ENCODE data around the gene EDIL3. TPM values are rescaled to one million over a fixed set of nuclear protein-coding genes. Genes with fewer than 3 reads are reported as not detected.

The EDIL3 gene
- total RNA-seq, 1 donor from 2014 or later, result 14.4 TPM

- ATAC-seq (no peak), DNase-seq (no peak)
- intact Hi-C loops (cut with micrococcal nuclease), result no loop called here
Measured at GRCh38 chr5:84017523-84018172, 367.0 kb downstream of the EDIL3 start.

- intact Hi-C loops (cut with micrococcal nuclease), result no loop called here
- ATAC-seq, result no peak
- no peak for DNase-seq
Measured at GRCh38 chr5:84016085-84016484, 368.6 kb downstream of the EDIL3 start.

GRCh38 chr5:84014966-84015365, 369.7 kb downstream of the EDIL3 start:
- DNase-seq, result no peak
- no peak for ATAC-seq
- intact Hi-C loops (cut with micrococcal nuclease), result no loop called here

GRCh38 chr5:83993803-83994202, 390.9 kb downstream of the EDIL3 start:
- no peak for ATAC-seq
- no peak for DNase-seq
- intact Hi-C loops (cut with micrococcal nuclease), result no loop called here

GRCh38 chr5:83991566-83992224, 393.0 kb downstream of the EDIL3 start:
- intact Hi-C loops (cut with micrococcal nuclease), result no loop called here
- DNase-seq, result no peak
- no peak for ATAC-seq

DNA sequence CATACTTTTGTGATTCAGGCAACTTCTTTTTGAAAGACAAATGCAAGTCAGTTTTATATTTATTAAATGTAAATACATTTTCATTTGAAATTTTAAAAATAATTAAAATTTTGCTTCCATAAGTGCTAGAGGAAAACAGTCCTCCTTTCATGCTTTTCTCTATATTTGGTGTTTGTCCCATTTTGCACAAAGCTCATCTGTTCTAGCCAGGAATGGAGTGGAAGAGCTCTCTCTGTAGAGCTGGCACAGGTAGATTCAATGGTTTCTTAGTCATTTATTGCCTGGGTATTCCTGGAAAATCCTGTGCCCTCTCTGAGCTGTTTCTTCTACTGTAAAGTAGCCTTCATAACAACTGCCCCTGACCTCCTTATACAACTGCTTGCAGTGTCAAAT, 396.4 kb downstream of the EDIL3 start:
- intact Hi-C loops (cut with micrococcal nuclease), result no loop called here
- no peak for DNase-seq

DNA sequence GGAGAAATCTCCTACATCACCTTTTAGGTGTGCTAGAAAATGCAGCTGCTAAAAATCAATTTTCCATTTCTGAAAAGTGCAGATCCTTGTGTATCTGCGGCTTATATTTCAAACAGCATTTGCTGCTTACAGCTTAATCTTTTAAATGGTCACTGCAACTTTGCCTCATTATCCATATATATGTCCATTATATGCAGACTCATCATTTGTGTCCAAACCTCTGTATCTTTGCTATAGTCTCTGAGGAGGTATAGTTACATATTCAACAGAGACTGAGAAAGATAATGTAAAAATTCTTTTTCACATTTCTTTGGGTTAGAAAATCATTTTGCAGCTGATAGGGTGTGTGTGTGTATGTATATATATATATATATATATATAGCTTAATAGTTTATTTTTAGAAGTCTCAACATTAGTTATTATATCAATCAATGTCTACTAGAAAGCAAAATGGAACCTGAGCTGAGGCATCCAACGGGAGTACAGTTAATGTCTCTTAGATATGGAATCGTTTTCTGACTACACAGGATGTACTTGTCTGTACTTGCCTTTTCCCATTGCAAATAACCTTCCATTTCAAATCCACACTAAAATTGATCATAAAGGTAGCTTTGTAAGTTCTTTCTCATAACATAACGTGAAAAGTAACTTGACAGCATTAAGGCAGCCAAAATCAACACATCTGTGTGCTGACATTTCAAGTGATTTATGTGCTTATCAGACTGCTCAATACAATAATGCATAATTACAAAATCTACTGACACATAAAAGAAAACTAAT, 397.0 kb downstream of the EDIL3 start:
- intact Hi-C loops (cut with micrococcal nuclease), result no loop called here
- ATAC-seq (no peak), DNase-seq (no peak)

More for the DNA sequence above, 396.4 kb downstream of the EDIL3 start:
- no peak for ATAC-seq

DNA sequence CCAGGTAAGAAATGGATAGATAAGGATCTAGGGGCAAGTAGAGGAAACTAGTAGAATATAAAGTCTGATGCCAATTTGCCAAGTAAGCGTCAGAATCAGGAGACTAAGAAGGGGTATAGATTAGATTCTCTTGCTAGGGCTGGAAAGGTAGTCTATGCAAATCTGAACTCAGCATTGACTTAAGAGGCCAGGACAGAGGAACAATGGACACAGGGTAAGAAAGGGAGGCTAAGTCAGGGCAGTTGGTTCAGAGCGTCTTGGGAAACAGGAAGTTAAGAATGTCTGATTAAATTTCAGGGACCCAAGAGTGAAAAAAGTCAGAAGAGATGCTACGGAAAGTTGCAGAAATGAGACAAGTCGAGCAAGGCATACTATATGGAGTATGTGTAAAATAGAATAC, 400.8 kb downstream of the EDIL3 start:
- ATAC-seq (no peak), DNase-seq (no peak)
- intact Hi-C loops (cut with micrococcal nuclease), result no loop called here

- intact Hi-C loops (cut with micrococcal nuclease), result no loop called here
- DNase-seq (no peak), ATAC-seq (no peak)
Measured at GRCh38 chr5:83973925-83974815, 410.5 kb downstream of the EDIL3 start.

GRCh38 chr5:83972909-83973308, 411.8 kb downstream of the EDIL3 start:
- no peak for DNase-seq
- ATAC-seq, result no peak
- intact Hi-C loops (cut with micrococcal nuclease), result no loop called here

- DNase-seq (no peak), ATAC-seq (no peak)
- intact Hi-C loops (cut with micrococcal nuclease), result no loop called here
Measured at GRCh38 chr5:83972236-83972635, 412.4 kb downstream of the EDIL3 start.

DNA sequence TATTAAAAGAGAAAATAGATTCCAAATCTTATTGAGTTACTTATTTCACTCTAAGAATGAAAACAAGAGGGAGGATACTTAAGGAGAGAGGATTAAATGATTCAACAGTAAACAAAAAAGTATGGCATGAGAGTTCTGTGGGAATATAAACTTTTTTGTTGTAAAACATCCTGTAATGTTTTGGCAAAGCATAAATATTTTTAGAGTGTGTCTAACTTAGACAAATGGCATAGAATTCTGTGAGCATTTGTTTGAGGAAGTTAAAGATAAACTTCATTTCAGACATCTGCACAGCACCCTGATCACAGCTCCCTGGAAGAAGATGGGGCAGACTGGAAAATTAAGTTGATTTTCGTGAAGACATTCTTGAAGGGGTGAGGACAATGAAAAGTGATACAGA, 417.3 kb downstream of the EDIL3 start:
- ATAC-seq (no peak), DNase-seq (no peak)
- intact Hi-C loops (cut with micrococcal nuclease), result no loop called here

DNA sequence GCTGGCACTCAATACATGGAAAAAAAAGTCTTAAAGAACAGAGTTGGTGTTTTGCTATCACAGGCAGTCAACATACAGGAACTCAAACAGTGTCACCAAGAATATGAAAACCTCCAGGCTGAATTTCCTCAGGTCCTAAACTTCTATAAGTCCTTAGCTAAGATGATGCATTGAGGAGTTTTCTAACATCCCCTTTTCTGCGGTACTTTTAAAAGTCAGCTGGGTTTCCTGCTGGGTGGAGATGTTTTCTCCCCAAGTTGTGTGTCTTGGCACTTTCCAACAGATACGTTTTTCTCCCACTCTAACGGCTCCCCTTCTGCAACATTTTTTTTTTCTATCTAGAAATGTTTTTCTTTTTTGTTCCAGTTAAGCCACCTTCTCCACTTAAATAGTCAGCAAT, 419.2 kb downstream of the EDIL3 start:
- intact Hi-C loops (cut with micrococcal nuclease), result no loop called here
- DNase-seq, result no peak

GRCh38 chr5:83964271-83964670, 420.4 kb downstream of the EDIL3 start:
- intact Hi-C loops (cut with micrococcal nuclease), result no loop called here
- ATAC-seq (no peak), DNase-seq (no peak)

More for the DNA sequence above, 419.2 kb downstream of the EDIL3 start:
- ATAC-seq, result no peak

DNA sequence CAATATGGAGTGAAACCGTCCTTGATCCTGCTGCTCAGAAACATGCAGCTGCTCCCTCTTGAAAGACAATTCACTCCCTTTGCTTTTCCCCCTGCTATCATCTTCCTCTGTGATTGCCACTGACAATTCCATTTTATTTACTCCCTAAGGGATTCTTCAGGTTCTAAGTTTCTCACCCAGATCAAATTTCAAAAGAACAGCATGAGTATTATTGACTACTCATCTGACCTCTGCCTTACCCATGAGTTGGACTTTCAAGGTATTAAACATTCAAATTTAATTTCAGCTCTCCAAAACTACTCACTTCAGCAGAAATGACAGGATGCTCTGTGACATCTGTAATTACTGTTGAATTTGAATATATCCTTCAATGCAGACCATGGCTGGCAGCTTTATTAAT, 427.5 kb downstream of the EDIL3 start:
- DNase-seq, result no peak
- ATAC-seq, result no peak
- intact Hi-C loops (cut with micrococcal nuclease), result no loop called here

DNA sequence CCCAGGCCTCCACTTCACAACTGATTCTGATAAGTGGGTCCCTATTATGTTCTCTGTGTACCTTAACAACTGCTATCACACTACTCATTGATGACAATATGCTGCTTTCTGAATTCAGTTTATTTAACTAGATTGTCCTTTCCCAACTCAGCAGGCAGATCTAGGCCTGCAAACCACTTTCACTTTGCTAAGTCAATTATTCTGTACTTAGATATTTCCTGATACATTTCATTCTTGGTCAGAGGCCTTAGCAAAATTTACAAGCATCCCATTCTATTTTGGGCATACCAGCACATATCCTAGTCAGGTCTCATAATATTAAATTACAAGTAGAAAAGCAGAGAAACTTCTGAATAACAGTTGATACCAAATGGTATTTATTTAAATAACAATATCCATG, 428.3 kb downstream of the EDIL3 start:
- intact Hi-C loops (cut with micrococcal nuclease), result no loop called here
- ATAC-seq (no peak), DNase-seq (no peak)

- intact Hi-C loops (cut with micrococcal nuclease), result no loop called here
- no peak for ATAC-seq
- DNase-seq, result no peak
Measured at GRCh38 chr5:83955916-83956315, 428.8 kb downstream of the EDIL3 start.

DNA sequence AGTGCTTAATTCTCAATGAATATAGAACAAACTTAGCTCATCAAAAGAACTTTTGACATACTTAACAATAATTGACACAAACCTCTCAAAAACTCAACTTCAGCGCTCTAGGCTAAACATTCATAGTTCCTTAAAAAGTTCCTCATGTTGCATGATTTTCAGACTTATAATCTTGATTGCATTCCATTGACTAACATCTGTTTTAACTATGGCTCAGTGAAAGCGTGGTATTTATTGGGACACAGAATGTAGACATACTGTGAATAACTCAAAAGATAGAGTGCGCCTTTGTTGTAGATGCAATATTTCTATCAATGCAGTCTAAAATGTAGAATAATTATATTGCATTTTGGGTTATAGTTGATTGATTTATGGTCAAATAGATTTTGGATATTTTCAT, 436.9 kb downstream of the EDIL3 start:
- DNase-seq, result no peak
- intact Hi-C loops (cut with micrococcal nuclease), result no loop called here
- no peak for ATAC-seq

DNA sequence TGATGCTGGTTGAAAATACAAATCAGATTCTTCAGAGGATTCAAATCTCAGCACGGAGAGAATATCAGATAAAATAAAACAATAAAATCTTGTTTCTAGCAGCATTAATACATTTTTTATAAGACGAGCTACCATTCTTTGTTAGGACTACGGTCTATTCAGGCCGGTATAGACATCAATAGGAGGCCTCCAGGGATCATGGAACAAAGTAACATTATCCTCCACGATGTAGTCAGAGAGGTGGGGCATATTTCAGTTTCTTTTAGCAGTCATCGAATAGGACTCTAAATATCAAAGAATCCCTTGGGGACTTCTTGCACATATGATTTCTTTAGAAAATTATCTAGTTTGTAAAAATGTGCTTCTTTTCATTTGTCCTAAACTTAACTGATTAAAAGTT, 438.2 kb downstream of the EDIL3 start:
- intact Hi-C loops (cut with micrococcal nuclease), result no loop called here
- DNase-seq, result no peak
- ATAC-seq, result no peak

DNA sequence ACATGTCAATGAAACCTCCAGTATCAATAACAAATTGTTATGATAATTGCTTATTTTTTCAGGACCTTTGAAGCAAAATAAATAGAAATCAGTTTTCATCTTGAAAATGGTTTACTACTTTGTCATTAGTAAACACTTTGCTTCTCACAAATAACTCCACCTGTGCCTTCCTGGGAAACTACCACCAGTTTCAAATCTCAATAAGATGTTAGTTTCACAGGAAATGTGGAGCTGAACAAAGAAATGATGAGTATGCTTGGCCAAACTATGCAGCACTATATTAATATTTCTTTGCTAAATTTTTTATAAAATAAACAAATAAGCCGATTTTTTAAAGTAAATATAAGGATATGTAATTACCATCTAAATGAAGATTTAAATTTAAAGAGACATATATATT, 442.5 kb downstream of the EDIL3 start:
- DNase-seq, result no peak
- intact Hi-C loops (cut with micrococcal nuclease), result no loop called here
- no peak for ATAC-seq
